SK-N-SH treated with all-trans-retinoic acid at 6 μM for 48 hours (cell line): ENCODE data around the gene SEMA4B.

ENCODE experiments used
- ZFP3 ChIP-seq: fragments of 250-450 bp; sonication (Bioruptor Pico); IDR thresholded peaks from 2 replicates; pipeline ENCODE4 v1.5.0; 2020; ENCODE audit warnings: mild to moderate bottlenecking, moderate library complexity
- TF ChIP-seq, protein P1 (sequence below): fragments of 250-450 bp; sonication (Bioruptor Pico); IDR thresholded peaks from 2 replicates; pipeline ENCODE4 v1.5.0; 2020; ENCODE audit warnings: mild to moderate bottlenecking, moderate library complexity
- TF ChIP-seq, protein P2 (sequence below): fragments of 250-450 bp; sonication (Bioruptor Pico); IDR thresholded peaks from 2 replicates; pipeline ENCODE4 v1.5.1; 2021; ENCODE audit warnings: mild to moderate bottlenecking, moderate library complexity

DNA sequence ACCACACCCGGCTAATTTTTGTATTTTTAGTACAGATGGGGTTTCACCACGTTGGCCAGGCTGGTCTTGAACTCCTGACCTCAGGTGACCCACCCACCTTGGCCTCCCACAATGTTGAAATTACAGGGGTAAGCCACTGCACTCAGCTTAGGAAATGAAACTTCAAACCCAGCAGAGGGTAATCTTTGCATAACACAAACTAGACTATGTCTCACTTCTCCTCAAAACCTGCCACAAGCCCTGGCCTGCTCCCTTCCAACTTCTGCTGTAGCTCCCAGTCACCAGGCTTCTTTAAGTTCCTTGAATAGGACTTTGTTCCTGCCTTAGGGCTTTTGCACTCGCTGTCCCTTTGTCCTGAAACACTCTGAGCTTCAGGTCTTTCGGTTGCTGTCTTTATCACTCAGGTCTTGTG is 39.2 kb upstream of the SEMA4B start:
- TF ChIP-seq, protein P1, sequence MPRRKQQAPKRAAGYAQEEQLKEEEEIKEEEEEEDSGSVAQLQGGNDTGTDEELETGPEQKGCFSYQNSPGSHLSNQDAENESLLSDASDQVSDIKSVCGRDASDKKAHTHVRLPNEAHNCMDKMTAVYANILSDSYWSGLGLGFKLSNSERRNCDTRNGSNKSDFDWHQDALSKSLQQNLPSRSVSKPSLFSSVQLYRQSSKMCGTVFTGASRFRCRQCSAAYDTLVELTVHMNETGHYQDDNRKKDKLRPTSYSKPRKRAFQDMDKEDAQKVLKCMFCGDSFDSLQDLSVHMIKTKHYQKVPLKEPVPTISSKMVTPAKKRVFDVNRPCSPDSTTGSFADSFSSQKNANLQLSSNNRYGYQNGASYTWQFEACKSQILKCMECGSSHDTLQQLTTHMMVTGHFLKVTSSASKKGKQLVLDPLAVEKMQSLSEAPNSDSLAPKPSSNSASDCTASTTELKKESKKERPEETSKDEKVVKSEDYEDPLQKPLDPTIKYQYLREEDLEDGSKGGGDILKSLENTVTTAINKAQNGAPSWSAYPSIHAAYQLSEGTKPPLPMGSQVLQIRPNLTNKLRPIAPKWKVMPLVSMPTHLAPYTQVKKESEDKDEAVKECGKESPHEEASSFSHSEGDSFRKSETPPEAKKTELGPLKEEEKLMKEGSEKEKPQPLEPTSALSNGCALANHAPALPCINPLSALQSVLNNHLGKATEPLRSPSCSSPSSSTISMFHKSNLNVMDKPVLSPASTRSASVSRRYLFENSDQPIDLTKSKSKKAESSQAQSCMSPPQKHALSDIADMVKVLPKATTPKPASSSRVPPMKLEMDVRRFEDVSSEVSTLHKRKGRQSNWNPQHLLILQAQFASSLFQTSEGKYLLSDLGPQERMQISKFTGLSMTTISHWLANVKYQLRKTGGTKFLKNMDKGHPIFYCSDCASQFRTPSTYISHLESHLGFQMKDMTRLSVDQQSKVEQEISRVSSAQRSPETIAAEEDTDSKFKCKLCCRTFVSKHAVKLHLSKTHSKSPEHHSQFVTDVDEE (CRISPR knock-in tag): no peak
- no peak for TF ChIP-seq ZFP3 (CRISPR knock-in tag)
- TF ChIP-seq, protein P2, sequence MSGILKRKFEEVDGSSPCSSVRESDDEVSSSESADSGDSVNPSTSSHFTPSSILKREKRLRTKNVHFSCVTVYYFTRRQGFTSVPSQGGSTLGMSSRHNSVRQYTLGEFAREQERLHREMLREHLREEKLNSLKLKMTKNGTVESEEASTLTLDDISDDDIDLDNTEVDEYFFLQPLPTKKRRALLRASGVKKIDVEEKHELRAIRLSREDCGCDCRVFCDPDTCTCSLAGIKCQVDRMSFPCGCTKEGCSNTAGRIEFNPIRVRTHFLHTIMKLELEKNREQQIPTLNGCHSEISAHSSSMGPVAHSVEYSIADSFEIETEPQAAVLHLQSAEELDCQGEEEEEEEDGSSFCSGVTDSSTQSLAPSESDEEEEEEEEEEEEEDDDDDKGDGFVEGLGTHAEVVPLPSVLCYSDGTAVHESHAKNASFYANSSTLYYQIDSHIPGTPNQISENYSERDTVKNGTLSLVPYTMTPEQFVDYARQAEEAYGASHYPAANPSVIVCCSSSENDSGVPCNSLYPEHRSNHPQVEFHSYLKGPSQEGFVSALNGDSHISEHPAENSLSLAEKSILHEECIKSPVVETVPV (CRISPR knock-in tag): no peak
